Hepatocyte (in vitro differentiated cells): ENCODE results near the gene ZP1. TPM values are rescaled to one million over a fixed set of nuclear protein-coding genes. Genes with fewer than 3 reads are reported as not detected.

Source experiments
- DNase-seq: peaks from one replicate; pipeline ENCODE4 v3.0.0-alpha.2; 2016; ENCODE audit warnings: low spot score
- H2AFZ ChIP-seq: fragments of 200-600 bp; sonication (generic); 2 replicates; pipeline ENCODE4 v1.6.0; 2016; ENCODE audit warnings: antibody characterized with exemption, mild to moderate bottlenecking
- H3K27ac ChIP-seq: fragments of 200-600 bp; sonication (generic); 2 replicates; pipeline ENCODE4 v1.5.1; 2016; ENCODE audit warnings: mild to moderate bottlenecking
- H3K27me3 ChIP-seq: fragments of 200-600 bp; sonication (generic); 2 replicates; pipeline ENCODE4 v1.6.1; 2016
- H3K36me3 ChIP-seq: fragments of 200-600 bp; sonication (generic); replicated peaks from 2 replicates; pipeline ENCODE4 v1.5.1; 2016; ENCODE audit warnings: low read depth; ENCODE audit not compliant: insufficient read depth
- H3K4me1 ChIP-seq: fragments of 200-600 bp; sonication (generic); 2 replicates; pipeline ENCODE4 v1.5.1; 2016; ENCODE audit warnings: mild to moderate bottlenecking, moderate library complexity; ENCODE audit not compliant: insufficient read depth
- H3K4me2 ChIP-seq: fragments of 200-600 bp; sonication (generic); 2 replicates; pipeline ENCODE4 v1.6.0; 2016
- H3K4me3 ChIP-seq: fragments of 200-600 bp; sonication (generic); 2 replicates; pipeline ENCODE4 v1.5.1; 2016; ENCODE audit warnings: mild to moderate bottlenecking
- H3K79me2 ChIP-seq: fragments of 200-600 bp; sonication (generic); 2 replicates; pipeline ENCODE4 v1.6.0; 2017; ENCODE audit warnings: mild to moderate bottlenecking
- H3K9me2 ChIP-seq: fragments of 200-600 bp; sonication (generic); replicated peaks from 2 replicates; pipeline ENCODE4 v1.6.0; 2017; ENCODE audit warnings: mild to moderate bottlenecking; ENCODE audit not compliant: insufficient read depth
- H3K9me3 ChIP-seq: fragments of 200-600 bp; sonication (generic); 2 replicates; pipeline ENCODE4 v1.5.1; 2016; ENCODE audit warnings: low read depth, mild to moderate bottlenecking
- H4K20me1 ChIP-seq: fragments of 200-600 bp; sonication (generic); 2 replicates; pipeline ENCODE4 v1.6.0; 2016; ENCODE audit warnings: mild to moderate bottlenecking; ENCODE audit not compliant: insufficient read depth, poor library complexity, severe bottlenecking
- EZH2 ChIP-seq: fragments of 200-600 bp; sonication (generic); IDR thresholded peaks from 2 replicates; pipeline ENCODE4 v1.6.1; 2016; ENCODE audit warnings: antibody characterized with exemption, mild to moderate bottlenecking, borderline replicate concordance
- EZH2phosphoT487 ChIP-seq: fragments of 200-600 bp; sonication (generic); IDR thresholded peaks from one replicate; pipeline ENCODE4 v1.6.1; 2018; ENCODE audit warnings: antibody characterized with exemption, mild to moderate bottlenecking, low read depth, moderate library complexity; ENCODE audit not compliant: unreplicated experiment, severe bottlenecking
- WGBS: methylation state at CpG from one replicate; pipeline ENCODE4 v1.1.6; 2016; ENCODE audit warnings: low lambda C conversion rate; ENCODE audit errors: missing lambda C conversion rate; 5-methylcytosine and 5-hydroxymethylcytosine counted together
- polyA plus RNA-seq: library from polyadenylated mRNA; unstranded; fragments of >200 nt; fragmentation: Nextera tagmentation; extraction: Ambion mirVana; gene quantifications from 2 replicates; pipeline ENCODE4 v1.2.1, GENCODE V29; 2016
- total RNA-seq: library from RNA; depleted of rRNA; stranded (reverse); fragments of >200 nt; gene quantifications from 2 replicates; pipeline ENCODE4 v1.2.3, GENCODE V29; 2014
- TF ChIP-seq, protein P1 (sequence below): fragments of 200-600 bp; sonication (generic); IDR thresholded peaks from 2 replicates; pipeline ENCODE4 v1.5.1; 2016; ENCODE audit warnings: antibody characterized with exemption, mild to moderate bottlenecking; ENCODE audit not compliant: poor library complexity

ZP1 gene
- total and polyA plus RNA-seq, 2 experiments from 2014 or later, result 1.6 TPM; not detected in 1

DNA sequence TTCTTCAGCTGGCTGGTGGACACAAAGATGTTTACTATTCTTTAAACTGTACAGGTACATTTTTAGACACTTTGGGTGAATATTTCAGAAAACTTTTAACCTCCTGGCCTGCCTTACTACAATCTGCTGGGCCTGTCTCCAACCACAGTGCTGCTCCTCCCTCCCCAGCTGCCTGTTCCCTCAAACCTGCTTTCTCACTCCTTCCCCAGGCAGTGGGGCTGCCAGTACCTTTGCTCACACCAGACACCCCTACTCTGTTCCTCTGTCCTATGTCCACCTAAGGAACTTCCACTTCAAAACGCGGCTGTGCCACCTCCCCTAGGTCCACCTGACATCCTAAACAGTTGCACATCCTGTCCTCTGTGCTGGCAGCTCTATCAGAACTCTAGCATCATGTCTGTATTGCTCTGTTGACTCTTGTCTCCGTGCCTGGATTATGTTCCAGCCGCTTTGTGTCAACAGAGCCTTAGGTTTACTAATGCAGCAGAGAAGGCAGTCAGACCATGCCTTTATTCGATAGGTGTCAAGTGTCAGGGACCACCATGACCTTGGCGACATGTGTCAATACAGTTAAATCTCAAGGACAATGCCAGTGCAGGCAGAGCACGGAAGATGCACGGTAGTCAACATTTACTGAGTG lies 13.4 kb downstream of the ZP1 start:
- Histone ChIP-seq H3K9me3 (no peaks in the 10 kb centered on the region), H4K20me1 (no peaks in the 10 kb centered on the region), H3K79me2 (no peaks in the 10 kb centered on the region), H3K27ac (no peak overlapping the region), H3K27me3 (no peaks in the 10 kb centered on the region), H3K36me3 (no peaks in the 10 kb centered on the region), H3K9me2 (no peaks in the 10 kb centered on the region), H2AFZ (no peak overlapping the region), H3K4me1 (no peaks in the 10 kb centered on the region), H3K4me3 (no peak overlapping the region), H3K4me2 (no peak overlapping the region)
- DNase-seq, result no peak
- TF ChIP-seq, protein P1, sequence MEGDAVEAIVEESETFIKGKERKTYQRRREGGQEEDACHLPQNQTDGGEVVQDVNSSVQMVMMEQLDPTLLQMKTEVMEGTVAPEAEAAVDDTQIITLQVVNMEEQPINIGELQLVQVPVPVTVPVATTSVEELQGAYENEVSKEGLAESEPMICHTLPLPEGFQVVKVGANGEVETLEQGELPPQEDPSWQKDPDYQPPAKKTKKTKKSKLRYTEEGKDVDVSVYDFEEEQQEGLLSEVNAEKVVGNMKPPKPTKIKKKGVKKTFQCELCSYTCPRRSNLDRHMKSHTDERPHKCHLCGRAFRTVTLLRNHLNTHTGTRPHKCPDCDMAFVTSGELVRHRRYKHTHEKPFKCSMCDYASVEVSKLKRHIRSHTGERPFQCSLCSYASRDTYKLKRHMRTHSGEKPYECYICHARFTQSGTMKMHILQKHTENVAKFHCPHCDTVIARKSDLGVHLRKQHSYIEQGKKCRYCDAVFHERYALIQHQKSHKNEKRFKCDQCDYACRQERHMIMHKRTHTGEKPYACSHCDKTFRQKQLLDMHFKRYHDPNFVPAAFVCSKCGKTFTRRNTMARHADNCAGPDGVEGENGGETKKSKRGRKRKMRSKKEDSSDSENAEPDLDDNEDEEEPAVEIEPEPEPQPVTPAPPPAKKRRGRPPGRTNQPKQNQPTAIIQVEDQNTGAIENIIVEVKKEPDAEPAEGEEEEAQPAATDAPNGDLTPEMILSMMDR, result no peak
- no peak for TF ChIP-seq EZH2phosphoT487
- WGBS, result 58% methylated on average over 8 of the region's 8 CpGs

DNA sequence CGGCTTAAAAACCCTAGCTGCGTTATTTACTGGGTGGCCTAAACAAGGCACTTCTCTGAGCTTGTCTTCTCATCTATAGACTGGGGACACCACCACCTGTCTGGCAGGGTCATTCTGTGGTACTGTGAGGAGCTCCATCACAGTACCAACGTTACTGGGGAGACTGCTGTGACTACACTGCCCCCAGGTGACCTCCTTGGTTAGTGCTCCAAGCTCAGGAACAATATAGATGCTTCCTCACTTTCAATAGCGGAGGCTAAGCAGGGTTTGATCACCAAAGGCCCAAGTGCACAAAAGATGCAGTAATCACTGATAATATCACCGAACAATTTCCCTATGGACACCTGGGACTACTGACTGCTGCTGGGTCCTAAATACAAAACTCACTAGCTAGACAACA lies 20.2 kb downstream of the ZP1 start:
- Histone ChIP-seq H4K20me1 (no peaks in the 10 kb centered on the region), H3K9me3 (no peaks in the 10 kb centered on the region), H3K4me3 (no peak overlapping the region), H3K36me3 (no peaks in the 10 kb centered on the region), H3K9me2 (no peaks in the 10 kb centered on the region), H2AFZ (no peak overlapping the region), H3K4me1 (no peaks in the 10 kb centered on the region), H3K4me2 (no peak overlapping the region), H3K79me2 (no peaks in the 10 kb centered on the region), H3K27ac (no peak overlapping the region), H3K27me3 (no peaks in the 10 kb centered on the region)
- TF ChIP-seq, protein P1, result peak; percentile 47
- no peak for TF ChIP-seq EZH2phosphoT487
- WGBS, result 65% methylated on average over 5 of the region's 5 CpGs
- peak; percentile 64 for DNase-seq

DNA sequence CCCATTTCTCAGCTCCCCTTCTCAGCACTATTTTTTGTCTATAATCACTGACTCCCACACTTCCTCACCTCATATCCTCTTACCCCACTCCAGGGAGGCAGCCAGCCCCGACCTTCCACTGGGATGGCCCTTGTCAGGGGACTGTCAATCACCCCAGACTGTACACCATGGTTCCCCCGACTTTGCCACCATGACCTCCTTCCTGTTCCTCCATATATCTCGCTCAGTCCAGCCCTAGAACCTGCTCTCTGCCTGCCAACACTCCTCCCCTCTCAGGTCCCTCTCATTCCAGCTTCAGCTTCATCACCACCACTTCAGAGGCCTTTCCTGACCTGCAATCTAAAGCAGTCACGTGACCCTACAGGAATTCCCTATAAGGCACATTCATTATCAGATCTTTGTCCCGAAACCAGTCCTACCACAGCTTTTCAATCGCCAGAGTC lies 22.5 kb downstream of the ZP1 start:
- Histone ChIP-seq H3K9me3 (no peaks in the 10 kb centered on the region), H4K20me1 (no peaks in the 10 kb centered on the region), H3K36me3 (no peaks in the 10 kb centered on the region), H2AFZ (no peak overlapping the region), H3K9me2 (no peaks in the 10 kb centered on the region), H3K4me1 (no peaks in the 10 kb centered on the region), H3K27ac (no peak overlapping the region), H3K79me2 (no peaks in the 10 kb centered on the region), H3K4me3 (no peak overlapping the region), H3K27me3 (no peaks in the 10 kb centered on the region), H3K4me2 (no peak overlapping the region)
- no peak for DNase-seq
- TF ChIP-seq EZH2 (no peak), EZH2phosphoT487 (no peak)
- TF ChIP-seq, protein P1, result no peak
- WGBS, result 72% methylated on average over 6 of the region's 6 CpGs

DNA sequence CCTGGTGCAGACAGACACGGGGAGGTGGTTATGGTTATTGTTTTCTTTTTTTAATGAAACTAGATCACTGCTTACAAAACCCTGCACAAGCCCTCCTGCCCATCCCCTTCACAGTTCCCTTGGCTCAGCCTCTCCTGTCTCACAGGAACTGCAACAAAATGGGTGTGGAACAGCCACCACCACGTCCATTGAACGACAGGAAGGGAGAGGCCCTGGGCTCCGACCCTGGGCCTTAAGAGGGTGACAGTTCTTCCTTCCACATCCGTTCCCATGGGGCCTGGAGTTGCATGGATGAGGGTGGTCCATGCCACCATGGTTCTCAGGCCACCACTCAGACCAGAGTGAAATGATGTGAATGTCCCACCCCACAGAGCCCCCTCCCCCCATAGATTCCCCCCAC lies 23.4 kb downstream of the ZP1 start:
- TF ChIP-seq, protein P1, result no peak
- TF ChIP-seq EZH2 (no peak), EZH2phosphoT487 (no peak)
- H4K20me1 ChIP-seq, result no peaks in the 10 kb centered on the region
- no peaks in the 10 kb centered on the region for H3K36me3 ChIP-seq
- no peak overlapping the region for H3K4me2 ChIP-seq
- DNase-seq, result no peak
- H2AFZ ChIP-seq, result no peak overlapping the region
- H3K4me3 ChIP-seq, result no peak overlapping the region
- WGBS, result 89% methylated on average over 5 of the region's 5 CpGs
- H3K27me3 ChIP-seq, result no peaks in the 10 kb centered on the region
- no peak overlapping the region for H3K27ac ChIP-seq
- H3K79me2 ChIP-seq, result no peaks in the 10 kb centered on the region
- no peaks in the 10 kb centered on the region for H3K9me2 ChIP-seq
- no peaks in the 10 kb centered on the region for H3K9me3 ChIP-seq
- no peaks in the 10 kb centered on the region for H3K4me1 ChIP-seq
